NCI-H748 (cell line): ENCODE results near the gene TRAF3IP1.
"Not testable (repeated sequence)": the region's sequence is repeated elsewhere in the genome, so short reads cannot be mapped to it uniquely, and the experiment has no call there.

ENCODE experiments used
- DNase-seq: peaks from one replicate; lab custom pipeline; 2025; ENCODE audit not compliant: unreplicated experiment; lab: John Stamatoyannopoulos, UW

The TRAF3IP1 gene, protein sequence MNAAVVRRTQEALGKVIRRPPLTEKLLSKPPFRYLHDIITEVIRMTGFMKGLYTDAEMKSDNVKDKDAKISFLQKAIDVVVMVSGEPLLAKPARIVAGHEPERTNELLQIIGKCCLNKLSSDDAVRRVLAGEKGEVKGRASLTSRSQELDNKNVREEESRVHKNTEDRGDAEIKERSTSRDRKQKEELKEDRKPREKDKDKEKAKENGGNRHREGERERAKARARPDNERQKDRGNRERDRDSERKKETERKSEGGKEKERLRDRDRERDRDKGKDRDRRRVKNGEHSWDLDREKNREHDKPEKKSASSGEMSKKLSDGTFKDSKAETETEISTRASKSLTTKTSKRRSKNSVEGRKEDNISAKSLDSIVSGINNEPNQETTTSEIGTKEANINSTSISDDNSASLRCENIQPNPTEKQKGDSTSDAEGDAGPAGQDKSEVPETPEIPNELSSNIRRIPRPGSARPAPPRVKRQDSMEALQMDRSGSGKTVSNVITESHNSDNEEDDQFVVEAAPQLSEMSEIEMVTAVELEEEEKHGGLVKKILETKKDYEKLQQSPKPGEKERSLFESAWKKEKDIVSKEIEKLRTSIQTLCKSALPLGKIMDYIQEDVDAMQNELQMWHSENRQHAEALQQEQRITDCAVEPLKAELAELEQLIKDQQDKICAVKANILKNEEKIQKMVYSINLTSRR

GRCh38 chr2:238320246-238320647, at the start of gene TRAF3IP1:
TSS of gene TRAF3IP1 (plus strand) at chr2:238320518. CDS start at chr2:238320663, 145 bp downstream.
- DNase-seq, result peak; percentile 94

DNA sequence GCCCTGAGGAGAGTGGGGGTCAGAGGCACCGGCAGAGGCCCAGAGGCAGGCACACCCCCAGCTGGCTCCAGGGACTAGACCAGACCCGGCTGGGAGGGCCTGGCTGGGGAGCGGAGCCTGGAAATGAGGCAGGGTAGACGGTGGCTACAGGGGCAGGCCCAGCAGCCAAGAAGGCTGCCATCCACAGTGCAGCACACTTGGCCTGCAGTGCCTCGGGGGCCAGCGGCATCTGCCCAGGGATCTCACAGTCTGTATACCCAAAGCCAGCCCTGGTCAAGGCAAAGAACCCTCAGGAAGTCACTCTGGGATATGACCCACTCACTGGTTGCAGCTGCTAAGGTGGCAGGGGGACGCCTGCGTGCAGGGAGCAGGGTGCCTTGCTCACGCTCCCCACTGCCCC, 49.7 kb upstream of the TRAF3IP1 start:
- DNase-seq, result no peak

GRCh38 chr2:238271061-238271554, 49.2 kb upstream of the TRAF3IP1 start:
- DNase-seq, result no peak

DNA sequence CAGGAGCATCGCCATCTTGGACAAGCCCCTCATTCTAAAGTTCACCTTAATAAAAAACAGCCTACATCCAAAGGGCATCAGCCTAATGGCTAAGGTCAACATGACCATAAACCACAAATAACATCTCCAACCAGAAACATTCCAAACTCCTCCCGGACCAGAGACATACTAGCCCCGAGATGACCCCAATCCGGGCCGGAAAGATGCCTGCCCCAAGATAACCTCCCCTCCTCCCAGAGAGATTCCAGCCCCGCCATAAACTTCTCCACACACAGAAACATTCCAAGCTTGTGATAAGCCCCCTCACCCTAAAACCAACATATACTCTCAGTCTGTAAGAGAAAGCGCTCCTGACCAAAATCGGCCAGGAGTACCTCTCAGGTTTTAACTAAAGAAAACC, 48.6 kb upstream of the TRAF3IP1 start:
- DNase-seq, result not testable (repeated sequence)

GRCh38 chr2:238272156-238272555, 48.2 kb upstream of the TRAF3IP1 start:
- no peak for DNase-seq

DNA sequence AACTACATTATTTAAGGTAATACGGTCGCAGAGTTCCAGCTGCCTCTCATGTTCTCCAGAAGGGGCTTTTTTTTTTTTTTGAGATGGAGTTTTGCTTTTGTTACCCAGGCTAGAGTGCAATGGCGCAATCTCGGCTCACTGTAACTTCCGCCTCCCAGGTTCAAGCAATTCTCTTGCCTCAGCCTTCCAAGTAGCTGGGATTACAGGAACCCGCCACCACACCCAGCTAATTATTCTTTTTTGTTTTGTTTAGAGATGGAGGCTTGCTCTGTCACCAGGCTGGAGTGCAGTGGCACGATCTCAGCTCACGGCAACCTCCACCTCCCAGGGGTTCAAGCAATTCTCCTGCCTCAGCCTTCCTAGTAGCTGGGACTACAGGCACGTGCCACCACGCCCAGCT, 46.9 kb upstream of the TRAF3IP1 start:
- DNase-seq, result peak; percentile 28

DNA sequence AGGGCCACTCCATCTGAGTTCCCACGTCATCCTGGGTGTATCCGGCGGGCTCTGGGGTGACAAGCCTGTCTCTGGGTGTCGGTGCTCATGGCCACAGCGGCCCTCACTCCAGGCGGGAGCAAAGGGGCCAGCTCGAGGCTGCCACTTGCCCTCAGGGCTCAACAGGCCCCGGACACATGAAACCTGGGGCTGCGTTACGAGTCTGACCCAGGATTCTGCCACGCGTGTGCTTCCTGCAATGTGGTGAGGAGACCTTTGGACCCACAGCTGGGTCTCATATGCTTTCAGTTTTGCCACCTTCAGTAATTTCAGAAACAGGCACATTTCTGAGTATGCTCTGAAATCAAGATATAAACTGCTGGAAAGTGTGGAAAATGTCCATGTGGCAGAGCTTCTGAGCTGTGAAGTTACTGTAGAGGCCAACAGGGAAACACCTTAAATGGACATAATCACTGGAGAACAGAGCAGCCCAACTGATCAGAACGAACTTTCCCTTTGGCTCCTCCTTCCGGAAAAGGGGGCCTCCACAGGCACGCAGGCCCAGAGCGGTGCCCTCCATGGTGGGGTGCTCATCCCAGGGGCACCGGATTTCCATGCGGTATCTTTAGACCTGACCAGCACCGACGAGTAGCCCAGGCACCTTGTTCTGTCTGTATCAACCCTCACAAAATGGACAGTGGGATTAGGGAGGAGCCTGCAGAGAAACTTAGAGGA, 46.0 kb upstream of the TRAF3IP1 start:
- no peak for DNase-seq

GRCh38 chr2:238277695-238278094, 42.6 kb upstream of the TRAF3IP1 start:
- DNase-seq, result peak; percentile 18

DNA sequence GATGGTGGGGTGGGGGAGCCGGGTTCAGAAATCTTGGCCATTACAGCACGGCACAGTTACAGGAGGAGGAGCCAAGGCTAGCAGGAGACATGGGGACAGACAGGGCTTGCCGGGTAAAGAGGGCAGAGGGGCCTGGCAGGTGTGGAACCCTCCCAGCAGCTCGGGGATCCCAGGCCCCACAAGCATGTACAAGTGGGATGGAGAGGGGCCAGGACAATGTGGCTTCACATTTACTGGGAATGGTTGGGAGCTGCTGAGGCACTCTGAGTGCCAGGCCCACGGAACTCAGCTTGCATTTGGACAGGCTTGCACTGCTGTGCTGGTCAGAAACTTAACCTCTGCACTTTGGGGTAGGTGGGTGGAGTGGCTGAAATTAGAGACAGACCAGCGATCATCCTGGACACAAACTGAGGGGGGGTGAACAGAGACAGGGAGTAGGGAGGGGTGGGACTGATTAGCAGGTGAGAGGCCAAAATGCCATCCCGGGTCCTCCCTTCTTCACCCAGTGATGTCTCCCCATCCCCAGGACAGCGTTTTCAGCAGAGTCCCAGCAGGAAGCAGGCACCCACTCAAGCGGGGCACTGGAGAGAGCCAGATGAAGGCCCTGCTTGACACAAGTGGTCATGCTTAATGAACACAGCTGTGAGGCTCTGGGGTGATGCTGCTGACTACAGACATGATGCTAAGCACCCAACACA, 41.5 kb upstream of the TRAF3IP1 start:
- no peak for DNase-seq

DNA sequence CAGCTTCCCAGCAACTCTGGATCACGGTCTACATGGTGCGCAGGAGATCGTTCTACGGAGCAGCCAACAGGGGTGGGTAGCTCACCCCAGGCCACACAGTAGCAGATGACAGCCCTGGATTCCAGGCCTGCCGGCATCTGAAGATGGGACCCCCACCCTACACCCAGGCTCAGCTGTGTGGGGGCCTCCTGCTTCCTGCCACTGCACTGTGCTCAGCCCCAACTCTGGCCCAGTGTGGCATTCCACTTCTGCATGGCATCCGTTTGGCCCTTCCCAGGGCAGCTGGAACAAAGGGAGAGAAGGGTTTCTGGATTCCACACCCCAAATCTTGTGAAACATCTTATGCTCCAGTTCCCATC, 41.0 kb upstream of the TRAF3IP1 start:
- no peak for DNase-seq

DNA sequence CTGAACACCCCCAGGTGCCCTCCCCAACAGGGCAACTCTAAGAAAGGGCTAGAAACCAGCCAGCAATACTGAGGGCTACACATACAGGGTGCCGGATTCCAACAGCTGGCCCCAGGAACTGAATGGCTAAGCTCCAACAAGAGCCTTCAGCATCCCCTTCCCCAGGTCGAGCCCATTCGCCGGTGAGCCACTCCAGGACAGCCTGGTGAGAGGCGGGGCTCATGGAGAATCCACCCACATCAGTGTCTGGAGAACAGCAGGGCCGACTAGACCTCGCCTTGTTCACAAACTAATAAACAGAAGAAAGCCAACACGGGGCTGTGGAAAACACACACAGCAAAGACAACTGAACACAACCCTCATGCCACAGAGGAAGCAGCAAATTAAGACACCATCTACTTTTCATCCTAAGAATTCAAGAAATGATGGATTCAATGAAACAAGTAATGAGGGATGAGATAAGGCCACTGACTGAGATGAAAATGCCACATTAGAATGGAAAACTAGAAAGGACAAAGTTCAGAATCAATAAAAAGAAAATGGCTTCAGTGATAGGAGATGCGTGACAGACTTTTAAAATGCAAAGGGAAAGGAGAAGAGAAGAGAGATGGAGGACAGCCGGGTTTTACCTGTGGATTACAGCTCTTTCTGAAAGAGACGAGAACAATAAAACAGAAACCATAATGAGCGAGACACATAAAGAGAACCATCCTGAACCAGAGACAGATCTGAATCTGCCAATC, 40.1 kb upstream of the TRAF3IP1 start:
- DNase-seq, result no peak

DNA sequence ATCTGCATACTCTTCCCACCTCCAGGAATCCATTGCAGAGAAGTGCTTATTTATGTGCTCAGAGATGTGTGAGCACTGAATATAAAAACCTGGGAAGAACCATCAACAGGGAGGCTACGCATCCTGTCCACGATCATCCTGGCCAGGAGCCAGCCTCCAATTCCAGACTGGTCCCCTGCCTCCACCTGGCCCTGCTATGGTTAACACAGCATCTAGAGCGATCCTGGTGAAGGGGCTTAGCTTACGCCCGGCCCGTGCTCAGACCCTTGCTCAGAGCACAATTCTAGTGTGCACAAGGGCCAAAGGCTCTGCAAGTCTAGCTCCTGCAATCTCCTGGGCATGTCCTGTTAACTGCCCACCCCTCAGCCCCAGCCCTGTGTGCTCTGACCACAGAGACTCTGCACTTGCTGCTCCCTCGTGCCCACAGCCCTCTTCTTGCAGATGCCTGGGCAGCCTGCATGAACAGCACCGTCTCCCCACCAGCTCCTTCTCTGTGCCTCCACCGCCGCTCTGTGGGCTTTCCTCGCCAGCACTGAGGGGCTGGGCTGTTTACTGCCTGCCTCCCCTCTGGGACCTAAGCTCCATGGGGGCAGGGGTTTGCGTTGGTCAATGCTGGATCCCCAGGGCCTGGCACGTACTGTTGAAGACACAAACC, 38.4 kb upstream of the TRAF3IP1 start:
- DNase-seq, result no peak

DNA sequence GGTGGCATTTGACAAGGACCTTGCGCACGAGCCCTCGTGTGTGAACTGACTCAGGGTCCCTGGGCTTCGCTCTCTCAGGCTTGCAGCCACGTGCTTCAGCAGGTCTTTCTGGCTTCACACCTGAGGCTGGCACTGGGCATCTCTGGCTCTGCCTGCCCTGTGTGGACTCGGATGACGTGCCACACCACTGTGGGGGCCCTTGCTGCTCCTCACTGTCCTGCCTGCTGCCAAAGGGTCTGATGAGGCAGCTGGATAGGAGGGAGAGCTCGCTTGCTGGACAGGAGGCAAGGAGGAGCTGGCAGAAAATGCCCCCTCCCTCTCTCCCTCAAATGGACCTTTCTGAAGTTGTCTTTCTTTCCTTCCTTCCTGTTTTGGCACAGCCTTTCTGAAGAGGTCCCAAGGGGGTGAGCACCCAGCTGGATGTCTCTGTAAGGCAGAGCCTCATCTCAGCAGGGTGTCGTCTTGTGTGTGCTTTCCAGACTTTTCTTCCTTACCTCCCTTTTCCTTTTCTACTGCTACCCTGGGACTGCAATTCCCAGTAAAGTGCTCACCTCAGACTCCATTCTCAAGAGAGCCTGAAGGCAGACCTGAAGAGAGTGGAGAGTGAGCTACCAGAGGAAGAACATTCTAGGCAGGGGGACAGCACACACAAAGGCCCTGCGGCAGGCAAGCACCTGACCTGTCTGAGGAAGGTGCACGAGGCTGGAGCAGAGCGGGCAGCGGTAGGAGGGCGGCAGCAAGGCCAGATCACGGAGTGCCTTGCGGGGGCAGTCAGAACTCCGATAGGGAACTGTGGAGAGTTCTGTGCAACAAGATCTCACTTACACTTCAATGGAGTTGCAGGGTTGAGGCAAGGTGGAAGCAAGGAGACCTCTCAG, 37.2 kb upstream of the TRAF3IP1 start:
- DNase-seq, result no peak

- no peak for DNase-seq
Observed at GRCh38 chr2:238284802-238285515, 35.4 kb upstream of the TRAF3IP1 start.

- DNase-seq, result peak; percentile 85
Observed at GRCh38 chr2:238285653-238286082, 34.6 kb upstream of the TRAF3IP1 start.

DNA sequence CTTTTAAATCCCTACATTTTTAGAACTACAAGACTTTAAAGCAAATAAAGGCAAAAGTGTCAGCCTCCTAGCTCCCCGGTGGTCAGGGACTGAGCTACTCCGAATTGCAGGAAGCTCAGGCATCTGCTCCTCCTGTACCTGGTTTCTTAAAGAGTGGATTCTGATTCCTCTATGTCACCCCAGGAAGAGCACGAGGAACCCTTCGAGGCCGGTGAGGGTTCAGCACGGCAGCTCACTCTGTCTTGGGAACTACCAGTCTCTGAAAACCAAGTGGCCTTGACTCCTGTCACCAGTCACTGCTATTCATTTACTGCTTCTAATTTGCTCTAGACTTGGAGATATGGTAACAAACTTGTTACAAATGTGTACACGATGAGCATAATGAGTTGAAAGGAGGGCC, 34.2 kb upstream of the TRAF3IP1 start:
- no peak for DNase-seq

GRCh38 chr2:238286551-238286950, 33.8 kb upstream of the TRAF3IP1 start:
- no peak for DNase-seq
